Measurements from ENCODE around the gene DMD. TPM values are rescaled to one million over a fixed set of nuclear protein-coding genes. Genes with fewer than 3 reads are reported as not detected.

DMD gene
- total and polyA plus RNA-seq, 2 donors (not counting 1 experiment from before 2014, with no cell fraction given), result 5.1 to 7.2 TPM

DNA sequence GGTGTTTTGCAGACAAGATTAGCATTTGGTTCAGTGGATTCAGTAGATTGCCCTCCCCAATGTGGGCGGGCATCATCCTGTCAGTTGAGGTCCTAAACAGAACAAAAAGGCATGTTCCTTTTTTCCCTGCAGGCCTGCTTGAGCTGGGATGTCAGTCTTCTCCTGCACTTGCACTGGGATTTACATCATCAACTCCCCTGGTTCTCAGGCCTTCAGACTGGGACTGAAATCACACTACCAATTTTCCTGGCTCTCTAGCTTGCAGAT lies 1860.6 kb downstream of the DMD start:
- Histone ChIP-seq H3K4me1 (ENCODE audit: control insufficient read depth, extremely low read depth, insufficient read depth, low read length) (no peaks in the 10 kb centered on the region), H3K4me3 (replicated peaks in 1 of 4; ENCODE audit: control extremely low read depth in 1 of 4, insufficient read depth in 1 of 4, low read depth in 3 of 4, low read length in 4 of 4) (no peak overlapping the region), H3K36me3 (ENCODE audit: control insufficient read depth, insufficient read depth, low read length) (no peaks in the 10 kb centered on the region), H3K27ac (ENCODE audit: insufficient read depth, low read length) (no peak overlapping the region), H3K27me3 (ENCODE audit: control insufficient read depth, insufficient read depth, low read length) (no peaks in the 10 kb centered on the region), H3K9ac (ENCODE audit: insufficient read depth, low read length) (no peak overlapping the region), H4K20me1 (ENCODE audit: control insufficient read depth, extremely low read depth, insufficient read depth, low read length) (no peaks in the 10 kb centered on the region), H3K79me2 (ENCODE audit: control insufficient read depth, insufficient read depth, low read length) (no peaks in the 10 kb centered on the region), H3K9me3 (ENCODE audit: control insufficient read depth, insufficient read depth, low read depth, low read length) (no peaks in the 10 kb centered on the region), H2AFZ (ENCODE audit: low read length) (no peak overlapping the region), H3K4me2 (ENCODE audit: extremely low read depth, insufficient read depth, low read length) (no peak overlapping the region)
- TF ChIP-seq EZH2 (IDR thresholded peaks at IDR 0.05; ENCODE audit: low read length, missing control alignments), result no peak
- TF ChIP-seq, protein P1, sequence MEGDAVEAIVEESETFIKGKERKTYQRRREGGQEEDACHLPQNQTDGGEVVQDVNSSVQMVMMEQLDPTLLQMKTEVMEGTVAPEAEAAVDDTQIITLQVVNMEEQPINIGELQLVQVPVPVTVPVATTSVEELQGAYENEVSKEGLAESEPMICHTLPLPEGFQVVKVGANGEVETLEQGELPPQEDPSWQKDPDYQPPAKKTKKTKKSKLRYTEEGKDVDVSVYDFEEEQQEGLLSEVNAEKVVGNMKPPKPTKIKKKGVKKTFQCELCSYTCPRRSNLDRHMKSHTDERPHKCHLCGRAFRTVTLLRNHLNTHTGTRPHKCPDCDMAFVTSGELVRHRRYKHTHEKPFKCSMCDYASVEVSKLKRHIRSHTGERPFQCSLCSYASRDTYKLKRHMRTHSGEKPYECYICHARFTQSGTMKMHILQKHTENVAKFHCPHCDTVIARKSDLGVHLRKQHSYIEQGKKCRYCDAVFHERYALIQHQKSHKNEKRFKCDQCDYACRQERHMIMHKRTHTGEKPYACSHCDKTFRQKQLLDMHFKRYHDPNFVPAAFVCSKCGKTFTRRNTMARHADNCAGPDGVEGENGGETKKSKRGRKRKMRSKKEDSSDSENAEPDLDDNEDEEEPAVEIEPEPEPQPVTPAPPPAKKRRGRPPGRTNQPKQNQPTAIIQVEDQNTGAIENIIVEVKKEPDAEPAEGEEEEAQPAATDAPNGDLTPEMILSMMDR (conservative IDR thresholded peaks at IDR 0.05 in 1 of 2, IDR thresholded peaks at IDR 0.05 in 1 of 2; ENCODE audit: low read depth in 1 of 2, low read length in 2 of 2), result no peak
- DNase-seq (ENCODE audit: low read depth in 2 of 2), result no peak

DNA sequence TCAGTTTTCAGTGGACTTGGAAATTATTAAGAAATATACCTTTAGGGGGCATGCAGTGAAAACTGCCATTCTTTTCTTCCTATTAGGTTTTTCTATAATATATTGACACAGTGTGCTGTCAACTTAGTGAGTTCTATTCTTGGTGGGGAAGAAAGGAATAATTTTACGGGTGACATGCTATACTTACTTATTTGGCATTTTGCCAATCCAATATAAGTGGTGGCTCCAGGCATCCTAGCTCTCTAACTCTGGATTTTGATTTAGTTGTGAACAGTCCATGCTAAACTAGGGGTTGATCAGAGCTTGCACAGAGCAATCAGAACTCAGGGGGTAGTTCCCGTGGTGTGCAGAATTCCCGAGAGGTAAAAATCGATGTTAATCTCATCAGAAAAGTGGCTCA lies 1861.8 kb downstream of the DMD start:
- no peaks in the 10 kb centered on the region for H3K27me3 ChIP-seq (ENCODE audit: control insufficient read depth, insufficient read depth, low read length)
- H3K27ac ChIP-seq (ENCODE audit: insufficient read depth, low read length), result no peak overlapping the region
- H3K9me3 ChIP-seq (ENCODE audit: control insufficient read depth, insufficient read depth, low read depth, low read length), result no peaks in the 10 kb centered on the region
- no peaks in the 10 kb centered on the region for H3K79me2 ChIP-seq (ENCODE audit: control insufficient read depth, insufficient read depth, low read length)
- H3K4me1 ChIP-seq (ENCODE audit: control insufficient read depth, extremely low read depth, insufficient read depth, low read length), result no peaks in the 10 kb centered on the region
- no peaks in the 10 kb centered on the region for H4K20me1 ChIP-seq (ENCODE audit: control insufficient read depth, extremely low read depth, insufficient read depth, low read length)
- no peak overlapping the region for H3K9ac ChIP-seq (ENCODE audit: insufficient read depth, low read length)
- DNase-seq (ENCODE audit: low read depth in 2 of 2), result no peak
- no peaks in the 10 kb centered on the region for H3K36me3 ChIP-seq (ENCODE audit: control insufficient read depth, insufficient read depth, low read length)
- H3K4me3 ChIP-seq (replicated peaks in 1 of 4; ENCODE audit: control extremely low read depth in 1 of 4, insufficient read depth in 1 of 4, low read depth in 3 of 4, low read length in 4 of 4), result no peak overlapping the region
- H2AFZ ChIP-seq (ENCODE audit: low read length), result no peak overlapping the region
- TF ChIP-seq EZH2 (IDR thresholded peaks at IDR 0.05; ENCODE audit: low read length, missing control alignments), result no peak
- TF ChIP-seq, protein P1 (conservative IDR thresholded peaks at IDR 0.05 in 1 of 2, IDR thresholded peaks at IDR 0.05 in 1 of 2; ENCODE audit: low read depth in 1 of 2, low read length in 2 of 2), result no peak
- H3K4me2 ChIP-seq (ENCODE audit: extremely low read depth, insufficient read depth, low read length), result no peak overlapping the region

DNA sequence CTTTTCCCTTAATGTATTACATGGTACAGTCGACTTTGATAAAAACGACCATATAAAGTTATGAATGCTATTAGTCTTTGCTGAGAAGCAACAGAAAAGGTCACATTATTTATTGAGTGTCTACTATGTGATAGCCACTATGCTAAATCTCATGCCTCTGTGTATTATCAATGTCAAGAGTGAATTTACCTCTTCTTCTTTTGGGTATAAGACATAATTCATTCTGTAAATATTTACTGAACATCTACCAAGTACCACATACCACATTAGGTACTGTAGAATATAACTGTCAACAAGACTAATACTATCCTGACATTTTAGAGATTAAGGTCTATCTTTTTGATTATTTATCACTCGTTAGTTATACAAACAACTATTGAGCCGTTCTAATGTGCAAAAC lies 1870.8 kb downstream of the DMD start:
- Histone ChIP-seq H3K27me3 (ENCODE audit: control insufficient read depth, insufficient read depth, low read length) (no peaks in the 10 kb centered on the region), H3K4me2 (ENCODE audit: extremely low read depth, insufficient read depth, low read length) (no peak overlapping the region), H3K9ac (ENCODE audit: insufficient read depth, low read length) (no peak overlapping the region), H2AFZ (ENCODE audit: low read length) (no peak overlapping the region), H4K20me1 (ENCODE audit: control insufficient read depth, extremely low read depth, insufficient read depth, low read length) (no peaks in the 10 kb centered on the region), H3K36me3 (ENCODE audit: control insufficient read depth, insufficient read depth, low read length) (no peaks in the 10 kb centered on the region), H3K9me3 (ENCODE audit: control insufficient read depth, insufficient read depth, low read depth, low read length) (no peaks in the 10 kb centered on the region), H3K27ac (ENCODE audit: insufficient read depth, low read length) (no peak overlapping the region), H3K4me1 (ENCODE audit: control insufficient read depth, extremely low read depth, insufficient read depth, low read length) (no peaks in the 10 kb centered on the region), H3K79me2 (ENCODE audit: control insufficient read depth, insufficient read depth, low read length) (no peaks in the 10 kb centered on the region), H3K4me3 (replicated peaks in 1 of 4; ENCODE audit: control extremely low read depth in 1 of 4, insufficient read depth in 1 of 4, low read depth in 3 of 4, low read length in 4 of 4) (no peak overlapping the region)
- DNase-seq (ENCODE audit: low read depth in 2 of 2), result no peak
- TF ChIP-seq, protein P1 (conservative IDR thresholded peaks at IDR 0.05 in 1 of 2, IDR thresholded peaks at IDR 0.05 in 1 of 2; ENCODE audit: low read depth in 1 of 2, low read length in 2 of 2), result no peak
- no peak for TF ChIP-seq EZH2 (IDR thresholded peaks at IDR 0.05; ENCODE audit: low read length, missing control alignments)
